Measurements from ENCODE around the gene BHMT. TPM values are rescaled to one million over a fixed set of nuclear protein-coding genes. Genes with fewer than 3 reads are reported as not detected.

The BHMT gene
- total and polyA plus RNA-seq, 10 of the 15 experiments (the other 5 are each of a cell fraction or from before 2014, with no cell fraction given): 0.44 TPM; not detected in 9

- 22% methylated on average over 4 of the region's 4 CpGs for WGBS (ENCODE audit: insufficient coverage, insufficient replicate concordance, low lambda C conversion rate, missing lambda C conversion rate)
- in situ Hi-C loops (cut with MboI): no loop called here
- FAIRE-seq: no peak
These were observed 23.1 kb upstream of the BHMT start for GRCh38 chr5:79088507-79088906.

More at GRCh38 chr5:79088507-79088906, 23.1 kb upstream of the BHMT start:
- H3K4me2 ChIP-seq (ENCODE audit: control insufficient read depth, insufficient read depth): no peak overlapping the region
- ATAC-seq: no peak
- no TSS peak for BruUV-seq (replicated peaks)
- ChIA-PET CTCF (interaction anchor here (1.1 kb wide), 1 partner anchor 10 kb away, joined by 5 read pairs; no protein-coding TSS in a partner anchor), POLR2A (no interaction called here), RAD21 (ENCODE audit: unreplicated experiment) (no interaction called here), SMC1A (ENCODE audit: uncharacterized antibody, unreplicated experiment) (no interaction called here)
- no peak for DNase-seq (ENCODE audit: low read depth, low spot score)
- no peaks in the 10 kb centered on the region for H3K79me2 ChIP-seq (ENCODE audit: control insufficient read depth, insufficient read depth, low read length)
- no peaks in the 10 kb centered on the region for H4K20me1 ChIP-seq (ENCODE audit: control insufficient read depth, insufficient read depth)
- no peak overlapping the region for H3K27ac ChIP-seq (ENCODE audit: control insufficient read depth, insufficient read depth)
- no peak overlapping the region for H3K9ac ChIP-seq (ENCODE audit: control insufficient read depth, insufficient read depth, low read length)
- no peak for TF ChIP-seq STAT1 (conservative IDR thresholded peaks at IDR 0.05)
- no peak for TF ChIP-seq ZSCAN29 (IDR thresholded peaks at IDR 0.05)
- TF ChIP-seq CUX1 (IDR thresholded peaks at IDR 0.05; ENCODE audit: insufficient replicate concordance, low read depth, low read length): no peak
- no peak for TF ChIP-seq MYB (IDR thresholded peaks at IDR 0.05; ENCODE audit: borderline replicate concordance, low read depth, low read length)
- TF ChIP-seq IKZF2 (IDR thresholded peaks at IDR 0.05): no peak
- no peak for TF ChIP-seq ZNF217 (IDR thresholded peaks at IDR 0.05)
- H2AFZ ChIP-seq (ENCODE audit: control insufficient read depth, low read depth, low read length): no peak overlapping the region
- H3K27me3 ChIP-seq (replicated peaks in 1 of 2; ENCODE audit: control insufficient read depth in 2 of 2, insufficient read depth in 2 of 2, low read length in 1 of 2): no peaks in the 10 kb centered on the region; a peak in 2 of 4 replicates
- H3K4me3 ChIP-seq: no peak overlapping the region
- no peaks in the 10 kb centered on the region for H3K9me3 ChIP-seq (replicated peaks; ENCODE audit: control insufficient read depth, insufficient read depth, low read length)
- intact Hi-C loops (cut with micrococcal nuclease; ENCODE audit: unreplicated experiment): no loop called here
- H3K4me1 ChIP-seq (ENCODE audit: control insufficient read depth, insufficient read depth, low read length): no peaks in the 10 kb centered on the region
- no peaks in the 10 kb centered on the region for H3K36me3 ChIP-seq (ENCODE audit: control insufficient read depth in 2 of 2, insufficient read depth in 2 of 2, low read length in 1 of 2)

Measured in GM12878 (cell line).